ENCODE data around the gene SUGP2. TPM values are rescaled to one million over a fixed set of nuclear protein-coding genes. Genes with fewer than 3 reads are reported as not detected.
"Not testable (repeated sequence)": the region's sequence is repeated elsewhere in the genome, so short reads cannot be mapped to it uniquely, and the experiment has no call there.

The SUGP2 gene
- total and polyA plus RNA-seq, 2 experiments from 2014 or later = 28.8 to 29.7 TPM

- Histone ChIP-seq H3K27me3 (replicated peaks; ENCODE audit: insufficient read depth) (no peaks in the 10 kb centered on the region), H3K36me3 (ENCODE audit: low read depth) (peaks cover 57% of the 10 kb centered on the region), H3K9ac (no peak overlapping the region), H3K27ac (no peak overlapping the region), H3K4me2 (ENCODE audit: unreplicated experiment) (no peak overlapping the region), H3F3A (ENCODE audit: insufficient read depth) (peaks cover 29% of the 10 kb centered on the region), H3K4me3 (no peak overlapping the region), H2AFZ (no peak overlapping the region), H3K4me1 (ENCODE audit: insufficient read depth) (peaks cover 10% of the 10 kb centered on the region; the same call in 1 of the 2 replicates), H4K20me1 (ENCODE audit: insufficient read depth) (no peaks in the 10 kb centered on the region), H3K79me2 (ENCODE audit: insufficient read depth) (peaks cover 93% of the 10 kb centered on the region), H3K9me2 (ENCODE audit: insufficient read depth) (no peaks in the 10 kb centered on the region), H3K9me3 (ENCODE audit: low read depth) (no peaks in the 10 kb centered on the region)
- in situ Hi-C loops (cut with MboI) = no loop called here
- DNase-seq = no peak
- TF ChIP-seq EZH2phosphoT487 (IDR thresholded peaks at IDR 0.05; ENCODE audit: insufficient read depth, low read depth) (no peak), EZH2 (IDR thresholded peaks at IDR 0.05; ENCODE audit: insufficient read depth, poor library complexity, severe bottlenecking) (no peak)
- 92 to 93% methylated on average over 11 of the region's 11 CpGs for WGBS, 2 experiments (ENCODE audit: low coverage in 1 of 2, low lambda C conversion rate in 2 of 2, missing lambda C conversion rate in 2 of 2)
These were observed 7.5 kb downstream of the SUGP2 start for GRCh38 chr19:19025861-19026260.

- DNase-seq; H3K27ac ChIP-seq; H3K9ac ChIP-seq; H3K4me3 ChIP-seq; H3K27me3 ChIP-seq (replicated peaks; ENCODE audit: insufficient read depth); H3K4me2 ChIP-seq (ENCODE audit: unreplicated experiment); in situ Hi-C loops (cut with MboI); H3K9me2 ChIP-seq (ENCODE audit: insufficient read depth); H4K20me1 ChIP-seq (ENCODE audit: insufficient read depth); H3K9me3 ChIP-seq (ENCODE audit: low read depth); H2AFZ ChIP-seq: not testable (repeated sequence)
- Histone ChIP-seq H3F3A (ENCODE audit: insufficient read depth) (peaks cover 34% of the 10 kb centered on the region), H3K79me2 (ENCODE audit: insufficient read depth) (peaks cover 93% of the 10 kb centered on the region), H3K4me1 (ENCODE audit: insufficient read depth) (peaks cover 13% of the 10 kb centered on the region; the same call in 1 of the 2 replicates), H3K36me3 (ENCODE audit: low read depth) (peaks cover 54% of the 10 kb centered on the region)
- 100% methylated on average over 1 of the region's 1 CpG for WGBS, 2 experiments (ENCODE audit: low coverage in 1 of 2, low lambda C conversion rate in 2 of 2, missing lambda C conversion rate in 2 of 2)
These were observed 9.9 kb downstream of the SUGP2 start for GRCh38 chr19:19023376-19023775.

GRCh38 chr19:19022380-19022961 lies 10.8 kb downstream of the SUGP2 start:
- TF ChIP-seq EZH2 (IDR thresholded peaks at IDR 0.05; ENCODE audit: insufficient read depth, poor library complexity, severe bottlenecking) (no peak), EZH2phosphoT487 (IDR thresholded peaks at IDR 0.05; ENCODE audit: insufficient read depth, low read depth) (no peak)
- peaks cover 34% of the 10 kb centered on the region for H3F3A ChIP-seq (ENCODE audit: insufficient read depth)
- no peak overlapping the region for H3K9ac ChIP-seq
- in situ Hi-C loops (cut with MboI) = no loop called here
- H3K4me1 ChIP-seq (ENCODE audit: insufficient read depth) = peaks cover 13% of the 10 kb centered on the region; the same call in 1 of the 2 replicates
- H3K9me2 ChIP-seq (ENCODE audit: insufficient read depth) = no peaks in the 10 kb centered on the region
- 0 out of 2 replicates have a peak overlapping the region, but pooled peaks have one; percentile 8 for H3K27ac ChIP-seq
- H3K36me3 ChIP-seq (ENCODE audit: low read depth) = peaks cover 57% of the 10 kb centered on the region
- H3K4me2 ChIP-seq (ENCODE audit: unreplicated experiment) = no peak overlapping the region
- no peaks in the 10 kb centered on the region for H3K9me3 ChIP-seq (ENCODE audit: low read depth)
- no peak overlapping the region for H2AFZ ChIP-seq
- WGBS, 2 experiments (ENCODE audit: low coverage in 1 of 2, low lambda C conversion rate in 2 of 2, missing lambda C conversion rate in 2 of 2) = 85 to 89% methylated on average over 4 of the region's 4 CpGs
- DNase-seq = no peak
- H4K20me1 ChIP-seq (ENCODE audit: insufficient read depth) = no peaks in the 10 kb centered on the region
- no peaks in the 10 kb centered on the region for H3K27me3 ChIP-seq (replicated peaks; ENCODE audit: insufficient read depth)
- H3K4me3 ChIP-seq = no peak overlapping the region
- H3K79me2 ChIP-seq (ENCODE audit: insufficient read depth) = peaks cover 93% of the 10 kb centered on the region

- H3K79me2 ChIP-seq (ENCODE audit: insufficient read depth) = peaks cover 93% of the 10 kb centered on the region
- H3F3A ChIP-seq (ENCODE audit: insufficient read depth) = peaks cover 34% of the 10 kb centered on the region
- H3K9me2 ChIP-seq (ENCODE audit: insufficient read depth) = no peaks in the 10 kb centered on the region
- TF ChIP-seq EZH2phosphoT487 (IDR thresholded peaks at IDR 0.05; ENCODE audit: insufficient read depth, low read depth) (no peak), EZH2 (IDR thresholded peaks at IDR 0.05; ENCODE audit: insufficient read depth, poor library complexity, severe bottlenecking) (no peak)
- peaks cover 13% of the 10 kb centered on the region; the same call in 1 of the 2 replicates for H3K4me1 ChIP-seq (ENCODE audit: insufficient read depth)
- peaks cover 52% of the 10 kb centered on the region for H3K36me3 ChIP-seq (ENCODE audit: low read depth)
- no peak overlapping the region for H2AFZ ChIP-seq
- H3K4me2 ChIP-seq (ENCODE audit: unreplicated experiment) = peak overlapping the region; percentile 29
- no peaks in the 10 kb centered on the region for H3K27me3 ChIP-seq (replicated peaks; ENCODE audit: insufficient read depth)
- no peak overlapping the region for H3K4me3 ChIP-seq
- no peaks in the 10 kb centered on the region for H3K9me3 ChIP-seq (ENCODE audit: low read depth)
- 8 to 14% methylated on average over 3 of the region's 3 CpGs for WGBS, 2 experiments (ENCODE audit: low coverage in 1 of 2, low lambda C conversion rate in 2 of 2, missing lambda C conversion rate in 2 of 2)
- no peaks in the 10 kb centered on the region for H4K20me1 ChIP-seq (ENCODE audit: insufficient read depth)
- in situ Hi-C loops (cut with MboI) = no loop called here
- peak overlapping the region; percentile 83 for H3K27ac ChIP-seq
- peak overlapping the region; percentile 64 for H3K9ac ChIP-seq
- DNase-seq = peak; percentile 86
These were observed 12.2 kb downstream of the SUGP2 start for GRCh38 chr19:19021115-19021514.

Measured in GM23248 (cell line).